NCI-H1930 (cell line): ENCODE measurements around the gene ZFYVE21.

Experiments used
- DNase-seq, 2 experiments: peaks; one replicate each; lab custom pipeline; 2025; lab: John Stamatoyannopoulos, UW

The ZFYVE21 gene

DNA sequence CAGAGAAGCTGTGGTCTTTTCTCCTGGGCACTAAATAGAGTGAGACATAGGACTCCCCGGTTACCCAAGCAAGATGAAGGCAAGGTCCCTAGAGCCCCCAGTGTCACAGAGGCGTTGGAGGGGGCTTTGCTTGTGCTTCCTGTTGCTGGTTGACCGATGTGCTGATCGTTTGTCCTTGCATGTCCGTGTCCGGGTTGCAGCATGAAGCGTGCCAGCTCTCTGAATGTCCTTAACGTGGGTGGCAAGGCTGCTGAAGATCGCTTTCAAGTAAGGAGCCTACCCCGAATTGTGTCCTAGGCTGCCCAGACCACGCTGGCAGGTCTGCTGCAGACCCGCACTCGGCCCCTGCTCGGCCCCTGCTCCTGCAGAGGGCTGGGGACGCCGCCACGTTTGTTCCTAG lies 23.5 kb upstream of the ZFYVE21 start:
- no peak for DNase-seq

DNA sequence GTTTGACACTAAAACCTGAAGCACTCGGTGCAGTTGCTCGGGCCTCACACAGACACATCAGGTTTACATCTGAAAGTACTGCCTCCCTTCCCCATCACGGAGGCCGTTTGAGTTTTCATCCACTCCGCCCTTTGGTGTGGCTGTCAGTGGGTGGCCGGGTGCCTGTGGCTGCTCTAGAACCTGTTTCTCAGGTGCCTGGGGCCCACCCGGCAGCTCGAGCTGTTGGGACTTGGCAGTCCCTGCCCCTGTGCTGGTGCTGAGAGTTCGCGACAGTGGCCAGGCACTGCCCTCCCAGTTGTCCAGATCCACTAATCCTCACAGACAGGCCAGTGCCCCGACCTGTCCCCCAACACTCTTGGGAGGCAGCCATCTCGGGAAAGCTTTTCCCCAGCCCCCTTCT lies 22.7 kb upstream of the ZFYVE21 start:
- no peak for DNase-seq

DNA sequence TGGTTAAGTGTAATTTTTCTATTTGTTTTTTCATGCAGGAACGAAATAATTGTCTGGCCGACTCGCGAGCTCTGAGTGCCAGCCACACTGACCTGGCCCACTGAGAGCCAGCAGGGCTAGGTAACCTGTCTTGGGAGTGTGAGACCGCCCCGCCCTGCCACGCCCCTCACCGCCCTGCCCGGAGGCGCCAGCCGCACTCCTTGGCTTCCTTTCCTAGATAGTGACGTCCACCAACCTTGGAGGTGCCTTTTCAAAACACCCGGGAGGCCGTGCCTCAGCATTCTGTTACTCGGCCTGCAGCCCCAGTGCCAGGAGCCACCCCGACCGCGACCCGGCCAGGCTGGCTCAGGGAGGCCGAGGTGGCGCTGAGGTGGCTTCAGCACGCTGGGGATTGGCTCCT lies 22.1 kb upstream of the ZFYVE21 start:
- no peak for DNase-seq

DNA sequence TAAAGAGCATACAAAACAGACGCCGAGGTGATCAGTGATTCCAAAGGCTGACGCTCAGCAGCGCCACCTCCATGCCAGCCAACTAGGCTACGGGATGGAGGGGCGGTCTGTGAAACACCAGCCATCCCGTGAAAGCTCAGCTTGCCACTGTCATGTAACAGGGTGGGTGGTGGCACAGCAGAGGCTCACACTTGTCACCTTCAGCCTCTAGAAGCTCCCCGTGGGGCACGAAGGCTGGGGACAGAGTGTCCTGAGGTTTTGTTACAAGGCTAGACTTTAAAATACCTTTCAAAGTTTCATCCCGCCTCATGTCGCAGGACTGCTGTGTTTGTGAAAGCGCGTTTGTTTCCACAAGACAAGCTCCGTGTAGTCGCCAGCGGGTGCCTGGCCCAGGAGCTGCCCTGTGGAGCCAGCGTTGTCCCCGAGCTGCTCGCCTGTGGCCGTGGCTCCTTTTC lies 21.0 kb upstream of the ZFYVE21 start:
- DNase-seq, result no peak

DNA sequence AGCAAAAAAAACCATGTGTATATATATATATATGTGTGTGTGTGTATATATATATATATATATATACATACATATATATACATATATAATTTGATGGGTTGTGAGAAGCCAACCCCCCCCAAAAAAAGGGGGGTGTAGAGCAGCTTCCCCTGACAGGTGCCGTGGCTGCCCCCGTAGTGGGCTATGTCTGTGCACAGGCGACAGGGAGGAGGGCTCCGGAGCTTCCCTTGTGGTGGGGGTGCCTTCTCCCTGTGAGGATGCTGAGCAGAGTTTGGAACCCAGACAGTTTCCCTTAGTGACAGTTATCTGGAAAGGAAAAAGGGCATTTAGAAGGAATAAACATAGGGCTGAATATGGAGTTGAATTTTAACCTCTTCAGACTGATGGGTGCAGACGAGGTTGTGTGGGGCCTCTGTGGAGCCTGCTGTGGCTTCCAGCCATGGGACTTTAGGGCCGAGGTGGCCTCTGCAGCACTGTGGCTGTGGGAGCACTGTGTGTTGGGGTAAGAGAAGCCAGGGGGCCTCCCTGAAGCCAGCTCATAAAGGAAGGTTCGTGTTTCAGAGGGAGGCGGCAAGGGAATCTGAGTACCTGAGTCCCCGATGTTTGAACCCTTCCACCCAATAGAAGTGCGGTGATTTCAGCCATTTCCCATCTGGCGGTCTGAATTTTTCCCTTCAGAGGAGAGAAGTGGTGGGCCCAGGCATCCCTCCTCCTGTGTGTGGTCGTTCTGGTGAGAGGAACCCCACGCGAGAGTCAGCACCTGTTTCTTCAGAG lies 20.1 kb upstream of the ZFYVE21 start:
- no peak for DNase-seq

DNA sequence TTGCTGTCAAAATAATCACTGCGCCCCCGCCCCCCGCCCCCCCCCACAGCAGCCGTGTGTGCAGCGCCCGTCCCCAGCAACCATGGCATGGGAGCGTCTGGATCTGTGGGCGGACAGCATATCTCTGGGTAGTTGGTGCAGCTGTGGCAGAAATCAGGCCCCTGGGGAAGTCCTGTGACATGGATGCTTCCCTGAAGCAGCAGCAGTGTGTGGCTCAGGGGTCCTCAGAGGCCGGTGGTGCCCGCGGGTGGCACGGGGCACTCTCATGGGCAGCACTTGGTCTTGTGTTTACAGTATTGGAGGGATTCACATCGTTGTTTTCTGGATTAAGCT lies 19.6 kb upstream of the ZFYVE21 start:
- no peak for DNase-seq

DNA sequence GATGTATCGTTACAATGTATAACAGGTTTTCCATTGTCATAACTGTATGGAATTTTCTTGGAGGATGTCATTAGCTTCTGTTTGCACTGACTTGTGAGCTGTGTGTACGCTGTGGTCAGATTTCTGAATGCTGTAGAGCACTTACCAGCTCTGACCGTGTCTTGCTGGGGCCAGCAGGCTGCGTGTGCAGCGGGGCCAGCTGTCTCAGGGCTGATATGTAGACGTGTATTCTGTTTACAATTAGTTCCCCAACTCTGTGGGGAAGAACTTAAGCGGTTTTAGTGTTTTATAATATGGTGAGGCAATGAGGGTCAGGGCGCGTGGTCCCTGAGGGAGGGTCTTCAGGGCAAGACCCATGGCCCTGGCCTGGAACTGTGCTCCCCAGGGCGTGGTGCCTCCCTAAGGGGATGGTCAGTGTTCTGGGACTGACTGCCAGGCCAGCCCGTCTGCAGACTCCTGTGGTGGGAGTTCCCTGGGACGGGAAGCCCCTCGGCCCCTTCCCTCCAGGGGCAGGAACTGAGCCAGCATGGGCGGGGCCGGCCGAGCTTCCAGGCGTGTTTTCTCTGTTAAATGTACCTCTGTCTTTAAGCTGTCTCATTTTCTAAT lies 19.0 kb upstream of the ZFYVE21 start:
- DNase-seq, result no peak

DNA sequence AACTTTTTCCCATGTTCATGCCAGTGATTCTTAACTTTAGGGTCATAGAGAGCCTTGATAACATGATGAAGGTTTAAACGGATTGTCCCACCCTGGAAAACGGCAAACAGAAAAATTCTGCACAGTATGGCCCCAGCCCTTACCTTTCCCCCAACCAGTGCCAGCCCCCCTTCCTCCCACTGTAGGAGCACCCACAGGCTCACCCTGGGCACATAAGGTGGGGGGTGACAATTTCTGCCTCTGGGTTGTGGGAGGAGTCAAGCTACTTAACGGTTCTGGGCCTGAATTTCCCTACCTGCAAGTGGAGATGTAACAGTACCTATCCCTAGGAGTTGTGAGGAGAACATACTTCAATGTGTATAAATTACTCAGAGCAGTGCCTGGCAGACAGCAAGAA lies 18.4 kb upstream of the ZFYVE21 start:
- no peak for DNase-seq

DNA sequence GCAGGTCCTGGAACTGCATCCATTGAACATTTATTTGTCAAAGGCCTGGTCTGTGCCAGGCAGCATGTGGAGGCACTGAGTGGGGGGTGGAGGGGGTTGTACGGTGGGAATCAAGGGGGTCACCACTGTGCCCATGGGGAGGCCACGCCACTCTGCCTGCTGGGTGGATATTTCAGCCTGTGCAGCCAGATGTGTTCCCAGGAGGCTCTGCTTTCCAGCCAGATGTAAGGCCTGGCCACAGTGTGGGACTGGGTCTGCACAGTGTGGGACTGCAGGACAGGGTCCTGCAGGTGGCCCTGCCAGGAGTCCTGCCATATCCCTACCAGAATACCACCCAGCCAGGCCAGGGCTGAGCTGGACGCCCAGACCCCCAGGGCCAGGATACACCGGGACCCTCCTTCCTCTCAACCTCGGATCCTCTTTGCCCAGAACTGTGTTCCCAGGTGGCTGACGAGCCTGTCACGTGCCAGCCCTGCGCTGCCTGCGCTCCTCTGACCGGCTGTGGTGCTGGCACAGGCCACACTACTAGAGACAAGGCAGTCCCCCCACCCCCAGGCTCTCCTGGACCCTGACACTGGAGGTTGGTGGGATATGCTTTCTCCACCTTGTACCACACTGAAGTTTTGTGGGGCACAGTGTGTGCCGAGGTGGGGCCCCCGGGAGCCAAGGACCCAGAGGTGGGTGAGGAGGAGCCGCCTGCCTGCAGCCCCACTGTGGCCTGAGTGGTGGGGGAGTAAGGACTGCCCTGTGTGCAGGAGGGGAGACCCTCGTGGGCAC lies 17.8 kb upstream of the ZFYVE21 start:
- DNase-seq, result no peak

DNA sequence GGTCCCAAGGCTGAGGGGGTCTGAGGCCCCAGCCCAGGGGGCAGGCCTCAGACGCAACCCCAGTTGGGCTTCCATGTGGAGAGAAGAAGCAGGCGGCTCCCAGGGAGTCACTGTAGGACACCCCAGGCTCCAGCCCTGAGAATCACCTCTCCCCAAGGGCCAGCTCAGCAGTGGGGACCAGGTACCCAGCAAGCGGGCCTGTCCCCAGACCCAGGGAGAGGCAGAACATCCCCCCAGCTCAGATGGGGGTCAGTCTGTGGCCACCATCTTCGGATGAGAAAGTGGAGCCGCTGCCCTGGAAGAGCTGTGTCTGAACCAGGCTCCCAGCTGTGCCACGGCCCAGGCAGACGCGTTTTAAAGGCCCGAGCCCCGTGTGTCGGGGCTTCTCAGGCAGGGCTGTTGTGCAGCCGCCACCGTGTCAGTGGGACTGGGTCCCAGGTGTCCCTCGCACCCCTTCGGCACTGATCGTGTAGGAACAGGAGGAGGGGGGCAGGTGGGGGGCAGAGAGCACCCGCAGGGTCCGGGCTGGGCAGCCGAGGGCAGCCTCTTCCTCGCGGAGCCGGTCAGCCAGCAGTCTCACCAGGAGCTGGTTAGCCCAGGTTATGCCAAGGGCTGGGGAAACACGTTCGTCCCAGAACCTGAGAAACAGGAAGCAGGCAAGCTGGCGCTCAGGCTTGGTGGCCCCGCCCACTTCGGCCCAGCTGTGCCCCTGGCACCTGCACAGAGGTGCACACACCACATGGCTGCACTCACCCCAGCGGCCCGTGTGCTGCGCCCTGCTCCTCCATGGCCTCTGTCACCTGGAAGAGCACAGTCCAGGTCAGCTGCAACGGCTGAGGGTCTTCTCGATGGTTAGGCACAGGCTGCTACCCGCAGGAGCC lies 17.0 kb upstream of the ZFYVE21 start:
- no peak for DNase-seq

DNA sequence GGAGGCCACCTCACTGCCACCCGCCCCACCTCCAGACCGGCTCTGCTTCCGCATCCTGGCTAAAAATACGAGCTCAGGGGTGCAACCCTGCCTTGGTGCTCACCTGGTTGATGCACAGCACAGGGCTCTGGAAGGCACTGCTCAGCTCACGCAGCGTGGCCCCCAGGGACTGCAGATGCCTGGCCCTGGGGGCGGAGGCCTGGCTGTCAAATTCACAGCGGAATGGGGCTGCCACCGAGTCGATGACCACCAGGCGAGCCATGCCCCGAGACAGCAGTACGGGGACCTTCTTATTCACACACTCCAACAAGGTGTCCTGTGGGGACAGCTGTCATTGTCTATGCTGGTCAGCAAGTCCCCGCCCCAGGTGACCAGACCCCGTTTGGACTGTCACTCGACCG lies 16.3 kb upstream of the ZFYVE21 start:
- DNase-seq, result no peak

DNA sequence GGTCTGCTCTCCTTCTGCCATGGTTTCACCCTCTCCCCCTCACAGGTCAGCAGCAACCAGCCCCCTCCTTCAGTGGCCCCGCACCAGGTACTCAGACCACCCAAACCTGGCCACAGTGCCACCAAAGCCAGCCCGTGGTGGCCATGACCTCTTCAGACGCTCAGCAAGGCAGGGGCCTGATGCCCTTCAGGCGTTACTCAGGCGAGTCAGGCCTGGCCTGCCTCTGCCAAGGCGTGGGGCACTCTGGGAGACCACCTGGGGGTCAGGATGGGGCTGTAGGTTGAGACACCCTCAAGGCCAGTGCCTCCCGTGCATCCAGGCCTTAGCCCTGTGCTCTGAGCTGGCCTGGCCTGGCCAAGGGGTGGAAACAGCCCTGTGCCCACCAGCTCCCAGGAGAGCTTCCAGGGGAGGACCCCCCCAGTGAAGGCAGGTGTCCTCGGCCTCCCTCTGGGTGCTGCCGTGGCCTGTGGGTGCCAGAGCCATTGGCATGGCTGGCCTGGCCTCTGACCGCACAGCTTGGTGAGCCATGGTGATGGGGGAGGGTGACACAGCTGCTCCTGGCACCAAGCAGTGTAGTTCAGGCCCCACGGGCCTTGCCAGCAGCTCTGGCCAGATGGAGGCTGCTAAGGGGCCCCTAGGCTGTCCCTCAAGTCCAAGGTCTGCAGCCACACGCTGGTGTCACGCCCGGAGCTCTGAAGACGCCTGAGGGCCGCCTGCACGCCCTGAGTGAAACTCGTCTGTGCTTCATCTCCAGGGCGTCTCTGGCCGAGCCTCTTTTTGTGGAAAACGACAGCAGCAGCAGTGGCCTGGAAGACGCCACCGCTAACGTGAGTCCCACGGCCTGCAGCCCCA lies 15.5 kb upstream of the ZFYVE21 start:
- no peak for DNase-seq

DNA sequence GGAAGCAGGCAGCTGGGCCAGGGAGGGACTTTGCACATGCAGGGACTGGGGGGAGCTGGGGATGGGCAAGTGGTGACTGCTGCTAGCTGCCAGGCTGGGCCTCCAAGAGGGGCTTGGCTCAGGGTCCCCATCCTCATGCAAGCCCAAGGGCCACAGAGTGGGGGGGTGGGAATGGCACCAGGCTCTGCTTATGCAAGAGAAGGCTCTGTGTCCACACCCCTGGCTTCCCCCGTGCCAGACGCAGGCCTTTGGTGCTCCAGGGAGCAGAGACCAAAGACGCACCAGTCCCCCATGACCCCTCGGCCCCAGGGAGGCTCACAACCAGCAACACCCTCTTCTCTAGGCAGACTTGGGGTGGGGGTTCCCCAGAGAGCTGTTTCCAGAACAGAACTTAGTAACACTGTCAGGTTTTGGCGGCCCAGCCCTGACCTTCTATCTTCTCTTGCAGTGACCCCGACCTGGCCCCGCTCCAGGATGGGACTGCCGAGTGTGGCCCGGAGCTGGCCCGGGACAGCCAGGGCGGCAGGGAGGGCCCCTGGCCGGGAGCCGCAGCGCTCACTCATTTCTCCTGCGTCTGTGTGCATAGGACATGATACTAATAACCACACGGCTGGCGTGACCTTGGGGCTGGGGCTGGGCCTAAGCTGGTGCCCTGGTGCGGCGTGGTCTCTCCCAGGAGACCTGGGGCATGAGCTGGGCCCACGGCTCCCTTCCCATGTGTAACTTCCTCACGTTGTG lies 14.7 kb upstream of the ZFYVE21 start:
- no peak for DNase-seq

DNA sequence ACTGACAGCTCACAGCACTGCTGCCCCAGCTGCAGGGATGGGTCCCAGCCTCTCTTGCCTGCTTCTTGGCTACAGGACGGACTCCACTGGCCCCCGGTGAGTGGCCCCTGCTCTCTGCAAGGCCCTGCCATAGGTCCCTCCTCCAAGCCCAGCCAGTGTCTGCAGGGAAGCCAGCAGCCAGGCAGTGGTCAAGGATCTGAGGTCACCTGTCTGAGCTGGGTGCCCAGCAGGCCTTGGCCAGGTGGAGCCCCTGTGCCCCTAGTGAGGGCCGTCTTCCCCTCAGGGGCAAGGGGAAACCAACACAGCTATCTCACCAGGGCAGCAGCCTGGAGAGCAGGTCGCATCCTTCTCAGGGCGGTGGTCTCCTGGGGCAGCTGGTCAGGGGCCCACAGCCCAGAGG lies 13.5 kb upstream of the ZFYVE21 start:
- no peak for DNase-seq

DNA sequence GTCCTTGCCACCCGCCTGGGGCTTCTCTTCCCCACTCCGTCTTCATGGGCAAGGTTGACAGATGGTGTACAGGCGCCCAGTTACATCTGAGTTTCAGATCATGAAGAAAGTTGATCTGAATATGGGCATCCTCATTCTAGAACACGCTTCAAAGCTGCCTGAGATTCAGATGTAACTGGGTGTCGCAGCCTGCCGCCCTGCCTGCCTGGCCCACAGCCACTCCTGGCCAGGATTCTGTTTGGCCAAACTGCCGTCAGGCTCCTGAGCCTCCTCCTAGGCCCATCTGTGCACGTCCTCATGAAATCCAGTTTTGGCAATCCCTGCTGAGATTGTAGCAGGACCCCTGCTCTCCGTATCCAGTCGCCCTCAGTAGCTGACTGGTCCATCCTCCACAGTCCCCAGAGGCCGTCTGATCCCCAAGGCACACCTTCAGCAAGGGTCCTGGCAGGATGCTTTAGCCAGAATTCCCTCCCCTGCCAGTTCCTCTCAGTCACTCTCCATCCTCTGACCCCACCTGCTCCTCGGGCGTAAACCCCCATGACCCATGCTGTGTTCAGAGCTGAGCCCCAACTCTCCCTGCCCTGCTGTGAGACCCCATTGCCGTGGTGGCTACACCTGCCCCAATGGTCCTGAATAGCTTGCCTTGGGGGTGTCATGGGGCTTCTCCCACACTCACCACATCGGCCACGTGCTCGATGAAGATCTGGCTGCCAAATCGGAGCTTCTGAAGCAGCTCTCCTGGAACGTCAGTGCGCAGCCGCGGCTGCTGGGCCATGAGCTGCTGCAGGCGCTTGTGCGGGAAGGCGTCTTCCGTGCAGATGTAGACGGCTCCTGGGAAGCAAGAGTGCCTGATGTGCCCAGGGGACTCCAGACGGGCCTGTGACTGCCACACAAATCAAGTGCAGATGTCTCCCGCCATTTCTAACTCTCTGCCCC lies 12.8 kb upstream of the ZFYVE21 start:
- no peak for DNase-seq

DNA sequence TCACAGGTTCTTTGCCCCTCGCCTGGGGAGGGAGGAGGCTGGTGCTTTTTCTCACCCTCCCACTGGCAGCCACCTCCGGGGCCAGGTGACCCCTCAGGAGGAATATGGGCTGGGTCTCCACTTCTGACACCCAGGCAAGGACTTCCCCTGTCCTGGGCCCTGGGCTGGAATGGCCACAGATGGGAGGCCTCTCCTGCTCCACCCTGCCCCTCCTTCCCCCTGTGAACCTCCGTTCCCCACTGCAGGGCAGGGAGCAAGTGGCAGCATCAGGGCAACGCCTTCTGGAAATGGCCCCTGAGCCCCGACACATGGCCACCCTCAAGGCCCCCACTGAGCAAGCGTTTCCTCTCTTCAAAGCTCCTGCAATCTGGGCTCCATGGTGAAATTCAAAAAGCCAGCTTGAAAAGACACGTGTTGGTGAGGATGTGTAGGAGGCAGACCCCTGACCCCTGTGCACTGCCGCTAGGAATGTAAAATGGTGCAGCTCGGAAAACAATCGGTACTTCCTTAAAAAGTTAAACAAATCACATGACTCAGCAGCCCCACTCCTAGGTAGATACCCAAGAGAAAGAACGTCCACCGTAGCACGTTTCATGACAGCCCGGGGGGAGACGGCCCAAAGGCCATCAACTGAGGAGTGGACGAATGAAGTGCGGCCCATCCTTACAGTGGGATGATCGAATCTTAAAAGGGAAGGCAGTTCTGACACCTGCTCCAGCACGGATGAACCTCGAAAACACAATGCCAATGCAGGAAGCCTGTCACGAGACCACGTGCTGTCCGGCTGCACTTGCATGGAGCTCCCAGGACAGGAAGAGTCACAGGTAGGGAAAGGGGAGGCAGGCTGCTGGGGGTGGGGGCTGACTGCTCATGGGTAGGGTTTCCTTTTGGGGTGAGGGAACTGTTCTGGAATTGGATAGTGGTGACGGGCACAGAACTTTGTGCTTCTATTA lies 11.9 kb upstream of the ZFYVE21 start:
- DNase-seq, result no peak

DNA sequence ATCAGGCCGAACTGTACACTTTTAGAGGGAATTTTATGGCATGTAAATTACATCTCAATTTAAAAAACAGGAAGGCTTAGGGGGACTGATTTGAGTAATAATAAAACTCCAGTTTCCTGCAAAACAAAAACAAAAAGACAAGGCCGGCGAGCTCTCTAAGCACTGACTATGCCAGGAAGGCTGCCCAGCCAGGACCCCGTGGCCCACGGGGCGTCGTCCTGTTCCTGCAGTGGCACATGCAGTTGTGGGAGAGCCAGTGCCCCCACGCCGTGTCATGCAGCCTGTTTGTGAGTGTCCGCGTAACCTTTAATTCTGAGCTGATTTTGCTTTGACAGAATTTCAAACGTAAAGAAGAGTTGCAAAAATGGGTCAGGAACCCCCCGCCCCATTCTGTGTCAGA lies 10.9 kb upstream of the ZFYVE21 start:
- no peak for DNase-seq

DNA sequence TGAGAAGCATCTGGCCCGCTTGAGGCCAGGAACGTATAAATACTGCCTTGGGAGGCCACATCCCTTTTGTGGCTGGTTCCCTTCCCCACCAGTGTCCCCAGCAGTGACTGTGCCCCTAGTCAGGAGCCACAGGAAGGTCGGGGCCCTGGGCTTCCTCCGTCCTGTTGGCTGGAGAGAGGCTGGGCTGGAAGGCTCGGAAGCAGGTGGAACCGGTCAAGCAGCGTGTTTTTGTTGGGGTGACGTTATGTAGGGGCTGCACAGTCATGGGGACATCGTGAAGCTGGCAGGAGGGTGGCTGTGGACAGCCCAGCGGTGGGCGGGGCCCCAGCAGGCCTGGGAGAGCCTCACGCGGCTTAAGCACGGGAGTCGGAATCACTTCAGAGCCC lies 10.5 kb upstream of the ZFYVE21 start:
- DNase-seq, result no peak
